IMR-90 (cell line): Measurements from ENCODE around the gene CLOCK.

Experiments
- NFE2L2 ChIP-seq: fragments of 150-350 bp; IDR thresholded peaks from 2 replicates; pipeline ENCODE4 v1.6.1; 2016; ENCODE audit warnings: low read depth, mild to moderate bottlenecking, low read length
- SMC3 ChIP-seq: fragments of 150-350 bp; IDR thresholded peaks from 2 replicates; pipeline ENCODE4 v1.6.1; 2016; ENCODE audit warnings: low read depth, mild to moderate bottlenecking, antibody characterized with exemption, low read length, moderate library complexity

GRCh38 chr4:55518442-55518841 is 28.3 kb downstream of the CLOCK start:
- no peak for TF ChIP-seq NFE2L2
- TF ChIP-seq SMC3 = no peak
